Vagina (tissue), 2 donors: ENCODE results near the gene LRIT1. TPM values are rescaled to one million over a fixed set of nuclear protein-coding genes. Genes with fewer than 3 reads are reported as not detected.

ENCODE experiments used
- DNase-seq, 2 donors: peaks; one replicate each; pipeline ENCODE4 v3.0.0-alpha.2; 2017; ENCODE audit errors: extremely low spot score in 2 of 2
- H3K27ac ChIP-seq: fragments of 200-600 bp; sonication (generic); one replicate; pipeline ENCODE4 v1.5.1; 2019
- H3K27me3 ChIP-seq: fragments of 200-600 bp; sonication (generic); one replicate; pipeline ENCODE4 v1.5.1; 2019
- H3K36me3 ChIP-seq, 2 donors: fragments of 200-600 bp; sonication (generic); one replicate each; pipeline ENCODE4 v1.5.1; 2017 to 2019
- H3K4me1 ChIP-seq: fragments of 200-600 bp; sonication (generic); one replicate; pipeline ENCODE4 v1.5.1; 2019
- H3K4me3 ChIP-seq, 2 donors: fragments of 200-600 bp; sonication (generic); 1 replicate in 1 of 2; 2 replicates in 1 of 2; pipeline ENCODE4 v1.5.1; 2016 to 2019
- H3K9me3 ChIP-seq: fragments of 200-600 bp; sonication (generic); one replicate; pipeline ENCODE4 v1.5.1; 2019
- CTCF ChIP-seq, 3 experiments: fragments of 450-650 bp in 2 of 3; fragments of 200-600 bp in 1 of 3; sonication (generic) in 1 of 3; IDR thresholded peaks; one replicate each; pipeline ENCODE4 v1.5.1; 2017 to 2019; ENCODE audit warnings: antibody characterized with exemption in 3 of 3, mild to moderate bottlenecking in 2 of 3, moderate library complexity in 2 of 3
- POLR2A ChIP-seq, 2 donors: fragments of 450-650 bp; IDR thresholded peaks; one replicate each; pipeline ENCODE4 v1.6.1; 2017; ENCODE audit warnings: antibody characterized with exemption in 2 of 2, mild to moderate bottlenecking in 2 of 2, moderate library complexity in 2 of 2
- POLR2AphosphoS5 ChIP-seq, 2 donors: sonication (generic); formaldehyde crosslinking; IDR thresholded peaks; one replicate each; pipeline ENCODE4 v1.9.0; 2017; ENCODE audit warnings: antibody characterized with exemption in 2 of 2, mild to moderate bottlenecking in 2 of 2, low read depth in 1 of 2; ENCODE audit not compliant: insufficient read depth in 1 of 2
- intact Hi-C: fragments of 100-400 bp; cut with DNase I; formaldehyde crosslinking; loops from one replicate; pipeline ENCODE4 v1.15.1; 2023
- total RNA-seq: library from RNA; depleted of rRNA; stranded (reverse); fragments of >200 nt; gene quantifications from one replicate; pipeline ENCODE4 v1.2.3, GENCODE V29; 2016

The LRIT1 gene
- total RNA-seq, 1 donor from 2014 or later = not detected

- H3K36me3 ChIP-seq = no peaks in the 10 kb centered on the region
- TF ChIP-seq POLR2AphosphoS5 (IDR thresholded peaks at IDR 0.05; ENCODE audit: insufficient read depth in 1 of 2, low read depth in 1 of 2) = no peak
- no peak for TF ChIP-seq POLR2A (IDR thresholded peaks at IDR 0.05)
- no peak for TF ChIP-seq CTCF (IDR thresholded peaks at IDR 0.05)
- H3K4me1 ChIP-seq = no peaks in the 10 kb centered on the region
- H3K4me3 ChIP-seq = no peak overlapping the region
- no peaks in the 10 kb centered on the region for H3K9me3 ChIP-seq
- H3K27me3 ChIP-seq = no peaks in the 10 kb centered on the region
- no peak for DNase-seq
- no peak overlapping the region for H3K27ac ChIP-seq
- intact Hi-C loops = no loop called here
Observed at GRCh38 chr10:84233940-84234339, 7.4 kb downstream of the LRIT1 start.

GRCh38 chr10:84232376-84232775 is 9.0 kb downstream of the LRIT1 start:
- intact Hi-C loops = no loop called here

GRCh38 chr10:84230359-84230758 is 11.0 kb downstream of the LRIT1 start:
- no peaks in the 10 kb centered on the region for H3K4me1 ChIP-seq

More at GRCh38 chr10:84232376-84232775, 9.0 kb downstream of the LRIT1 start:
- DNase-seq = no peak
- Histone ChIP-seq H3K27me3 (no peaks in the 10 kb centered on the region), H3K36me3 (no peaks in the 10 kb centered on the region), H3K27ac (no peak overlapping the region), H3K9me3 (no peaks in the 10 kb centered on the region), H3K4me1 (no peaks in the 10 kb centered on the region), H3K4me3 (no peak overlapping the region)
- TF ChIP-seq CTCF (IDR thresholded peaks at IDR 0.05) (no peak), POLR2A (IDR thresholded peaks at IDR 0.05) (no peak), POLR2AphosphoS5 (IDR thresholded peaks at IDR 0.05; ENCODE audit: insufficient read depth in 1 of 2, low read depth in 1 of 2) (no peak)

GRCh38 chr10:84227810-84228209 is 13.5 kb downstream of the LRIT1 start:
- no peak for TF ChIP-seq POLR2AphosphoS5 (IDR thresholded peaks at IDR 0.05; ENCODE audit: insufficient read depth in 1 of 2, low read depth in 1 of 2)
- no peak for TF ChIP-seq POLR2A (IDR thresholded peaks at IDR 0.05)
- no peak for TF ChIP-seq CTCF (IDR thresholded peaks at IDR 0.05)
- no peak for DNase-seq
- intact Hi-C loops = no loop called here
- H3K36me3 ChIP-seq = no peaks in the 10 kb centered on the region
- H3K27me3 ChIP-seq = no peaks in the 10 kb centered on the region
- H3K9me3 ChIP-seq = no peaks in the 10 kb centered on the region
- no peak overlapping the region for H3K4me3 ChIP-seq
- H3K27ac ChIP-seq = no peak overlapping the region
- no peaks in the 10 kb centered on the region for H3K4me1 ChIP-seq

More at GRCh38 chr10:84230359-84230758, 11.0 kb downstream of the LRIT1 start:
- no peak for TF ChIP-seq POLR2A (IDR thresholded peaks at IDR 0.05)
- no peak for TF ChIP-seq POLR2AphosphoS5 (IDR thresholded peaks at IDR 0.05; ENCODE audit: insufficient read depth in 1 of 2, low read depth in 1 of 2)
- no peak for TF ChIP-seq CTCF (IDR thresholded peaks at IDR 0.05)
- no peaks in the 10 kb centered on the region for H3K9me3 ChIP-seq
- H3K36me3 ChIP-seq = no peaks in the 10 kb centered on the region
- H3K4me3 ChIP-seq = no peak overlapping the region
- intact Hi-C loops = no loop called here
- no peak for DNase-seq
- H3K27me3 ChIP-seq = no peaks in the 10 kb centered on the region
- H3K27ac ChIP-seq = no peak overlapping the region

- H3K27me3 ChIP-seq = no peaks in the 10 kb centered on the region
- H3K36me3 ChIP-seq = no peaks in the 10 kb centered on the region
- H3K4me1 ChIP-seq = no peaks in the 10 kb centered on the region
- DNase-seq = no peak
- H3K27ac ChIP-seq = no peak overlapping the region
- intact Hi-C loops = no loop called here
- TF ChIP-seq CTCF (IDR thresholded peaks at IDR 0.05) (no peak), POLR2A (IDR thresholded peaks at IDR 0.05) (no peak), POLR2AphosphoS5 (IDR thresholded peaks at IDR 0.05; ENCODE audit: insufficient read depth in 1 of 2, low read depth in 1 of 2) (no peak)
- H3K9me3 ChIP-seq = no peaks in the 10 kb centered on the region
- no peak overlapping the region for H3K4me3 ChIP-seq
Observed at GRCh38 chr10:84226616-84227015, 14.7 kb downstream of the LRIT1 start.
